ENCODE measurements around the gene SEC14L1.
A peak's percentile ranks its signal among the peaks of the same experiment; 100 is the strongest.

Gene SEC14L1

GRCh38 chr17:77210331-77210730 lies 69.6 kb downstream of the SEC14L1 start:
- no peak for TF ChIP-seq CTCF (IDR thresholded peaks at IDR 0.05; ENCODE audit: unreplicated experiment in 3 of 3)
- Mint-ChIP-seq H3K27ac (peak overlapping the region in 2 of 3 experiments; percentile 3 to 28), H3K4me3 (no peak overlapping the region), H3K27me3 (ENCODE audit: low read depth) (no peaks in the 10 kb centered on the region), H3K36me3 (ENCODE audit: low read depth) (peaks cover 85% of the 10 kb centered on the region), H3K9me3 (no peaks in the 10 kb centered on the region), H3K4me1 (peaks cover 42% of the 10 kb centered on the region)

- no peak for TF ChIP-seq CTCF (IDR thresholded peaks at IDR 0.05; ENCODE audit: unreplicated experiment in 3 of 3)
- Mint-ChIP-seq H3K4me1 (peaks cover 42% of the 10 kb centered on the region), H3K4me3 (no peak overlapping the region), H3K27me3 (ENCODE audit: low read depth) (no peaks in the 10 kb centered on the region), H3K36me3 (ENCODE audit: low read depth) (peaks cover 79% of the 10 kb centered on the region), H3K9me3 (no peaks in the 10 kb centered on the region), H3K27ac (peak overlapping the region in 2 of 3 experiments; percentile 28 to 55)
These were observed 70.3 kb downstream of the SEC14L1 start for GRCh38 chr17:77210946-77211541.

- Mint-ChIP-seq H3K9me3 (no peaks in the 10 kb centered on the region), H3K27me3 (ENCODE audit: low read depth) (no peaks in the 10 kb centered on the region), H3K4me3 (no peak overlapping the region), H3K4me1 (peaks cover 44% of the 10 kb centered on the region), H3K27ac (no peak overlapping the region), H3K36me3 (ENCODE audit: low read depth) (peaks cover 77% of the 10 kb centered on the region)
- no peak for TF ChIP-seq CTCF (IDR thresholded peaks at IDR 0.05; ENCODE audit: unreplicated experiment in 3 of 3)
These were observed 70.9 kb downstream of the SEC14L1 start for GRCh38 chr17:77211681-77212080.

- no peaks in the 10 kb centered on the region for H3K27me3 Mint-ChIP-seq (ENCODE audit: low read depth)
- no peak for TF ChIP-seq CTCF (IDR thresholded peaks at IDR 0.05; ENCODE audit: unreplicated experiment in 3 of 3)
- H3K36me3 Mint-ChIP-seq (ENCODE audit: low read depth), result peaks cover 80% of the 10 kb centered on the region
- H3K4me1 Mint-ChIP-seq, result peaks cover 47% of the 10 kb centered on the region
- H3K27ac Mint-ChIP-seq, result no peak overlapping the region
- no peaks in the 10 kb centered on the region for H3K9me3 Mint-ChIP-seq
- no peak overlapping the region for H3K4me3 Mint-ChIP-seq
These were observed 71.5 kb downstream of the SEC14L1 start for GRCh38 chr17:77212081-77212832.

GRCh38 chr17:77212833-77213777 lies 72.3 kb downstream of the SEC14L1 start:
- H3K4me3 Mint-ChIP-seq, result no peak overlapping the region
- no peaks in the 10 kb centered on the region for H3K27me3 Mint-ChIP-seq (ENCODE audit: low read depth)
- H3K27ac Mint-ChIP-seq, result no peak overlapping the region
- no peaks in the 10 kb centered on the region for H3K9me3 Mint-ChIP-seq
- H3K36me3 Mint-ChIP-seq (ENCODE audit: low read depth), result peaks cover 81% of the 10 kb centered on the region
- TF ChIP-seq CTCF (IDR thresholded peaks at IDR 0.05; ENCODE audit: unreplicated experiment in 3 of 3), result no peak
- H3K4me1 Mint-ChIP-seq, result peaks cover 45% of the 10 kb centered on the region

Data from nephron (organoid).